Adrenal gland (tissue), 5 donors: ENCODE measurements around the gene TEX11.
"Not testable (repeated sequence)": the region's sequence is repeated elsewhere in the genome, so short reads cannot be mapped to it uniquely, and the experiment has no call there.

ENCODE experiments used
- CTCF ChIP-seq, 6 experiments: fragments of 450-650 bp in 4 of 6; fragments of 200-600 bp in 2 of 6; sonication (generic) in 1 of 6; IDR thresholded peaks; 1 replicate in 5 of 6; 2 replicates in 1 of 6; pipeline versions ENCODE4 v1.5.1 to v1.8.0; 2016 to 2021; ENCODE audit warnings: antibody characterized with exemption in 6 of 6, mild to moderate bottlenecking in 2 of 6, moderate library complexity in 1 of 6
- POLR2A ChIP-seq, 2 donors: fragments of 450-650 bp; IDR thresholded peaks; one replicate each; pipeline ENCODE4 v1.6.1; 2017; ENCODE audit warnings: antibody characterized with exemption in 2 of 2, mild to moderate bottlenecking in 2 of 2, moderate library complexity in 1 of 2
- donor health status: DM: no; HTN: no; CAD: no.

GRCh38 chrX:70569922-70570576 is 338.5 kb downstream of the TEX11 start:
- not testable (repeated sequence) for TF ChIP-seq POLR2A, CTCF (IDR thresholded peaks at IDR 0.05)
